ENCODE data around the gene INPP5A. TPM values are rescaled to one million over a fixed set of nuclear protein-coding genes. Genes with fewer than 3 reads are reported as not detected.

INPP5A gene
- total and polyA plus RNA-seq, 11 donors: 38.6 to 179 (median 102) TPM

- DNase-seq (no peak), ATAC-seq (no peak)
- Histone ChIP-seq H3K4me1 (peaks cover 0 to 47% (median 14%) of the 10 kb centered on the region in 12 donors), H3K4me3 (peak overlapping the region in 3 of 12 donors; percentile 4 to 20 (median 10)), H3K27ac (no peak overlapping the region), H3K27me3 (peaks cover 47 to 74% (median 70%) of the 10 kb centered on the region in 9 donors), H3K9me3 (no peaks in the 10 kb centered on the region), H3K36me3 (peaks cover 0 to 23% (median 17%) of the 10 kb centered on the region in 9 donors)
- intact Hi-C loops (cut with DNase I): loop anchor here in 3 of 10 donors (5.0 kb wide), 1 partner anchor 129 kb away; no protein-coding TSS in a partner anchor
- 6 to 8% (median 7%) methylated on average over 19 to 58 of the region's 58 CpGs for WGBS, 4 donors
- TF ChIP-seq CTCF (IDR thresholded peaks at IDR 0.05) (no peak), POLR2A (IDR thresholded peaks at IDR 0.05) (no peak)
Observed at GRCh38 chr10:132786476-132786883, 248.9 kb downstream of the INPP5A start.

- ATAC-seq (no peak), DNase-seq (no peak)
- Histone ChIP-seq H3K27me3 (peaks cover 47 to 76% (median 70%) of the 10 kb centered on the region in 9 donors), H3K4me3 (peak overlapping the region in 3 of 12 donors; percentile 0 to 20 (median 4)), H3K4me1 (peaks cover 0 to 47% (median 14%) of the 10 kb centered on the region in 12 donors), H3K27ac (no peak overlapping the region), H3K9me3 (no peaks in the 10 kb centered on the region), H3K36me3 (peaks cover 0 to 18% (median 12%) of the 10 kb centered on the region in 9 donors)
- TF ChIP-seq POLR2A (IDR thresholded peaks at IDR 0.05): no peak
- TF ChIP-seq CTCF (IDR thresholded peaks at IDR 0.05): no peak
- WGBS, 4 donors: 1 to 11% (median 3%) methylated on average over 11 to 80 of the region's 80 CpGs
- intact Hi-C loops (cut with DNase I): loop anchor here in 3 of 10 donors (5.0 kb wide), 1 partner anchor 130 kb away; no protein-coding TSS in a partner anchor
Observed at GRCh38 chr10:132786884-132787494, 249.4 kb downstream of the INPP5A start.

GRCh38 chr10:132787495-132788179 lies 250.1 kb downstream of the INPP5A start:
- peak overlapping the region in 3 of 12 donors; percentile 0 to 20 (median 4) for H3K4me3 ChIP-seq
- H3K4me1 ChIP-seq: peaks cover 0 to 47% (median 14%) of the 10 kb centered on the region in 12 donors
- H3K27me3 ChIP-seq: peaks cover 47 to 77% (median 70%) of the 10 kb centered on the region in 9 donors
- ATAC-seq (no peak), DNase-seq (no peak)
- peaks cover 0 to 11% (median 5%) of the 10 kb centered on the region in 9 donors for H3K36me3 ChIP-seq
- H3K9me3 ChIP-seq: no peaks in the 10 kb centered on the region
- no peak overlapping the region for H3K27ac ChIP-seq
- 0 to 2% (median 1%) methylated on average over 2 to 80 of the region's 80 CpGs for WGBS, 4 donors
- no peak for TF ChIP-seq POLR2A (IDR thresholded peaks at IDR 0.05)
- no peak for TF ChIP-seq CTCF (IDR thresholded peaks at IDR 0.05)
- intact Hi-C loops (cut with DNase I): loop anchor here in 3 of 10 donors (5.0 kb wide), 1 partner anchor 130 kb away; no protein-coding TSS in a partner anchor
